Measurements from ENCODE around the gene PIAS2. TPM values are rescaled to one million over a fixed set of nuclear protein-coding genes. Genes with fewer than 3 reads are reported as not detected.
"Not testable (repeated sequence)": the region's sequence is repeated elsewhere in the genome, so short reads cannot be mapped to it uniquely, and the experiment has no call there.

Gene PIAS2
- total RNA-seq, 2 donors from 2014 or later, result 20.7 to 33.2 TPM

- peaks cover 10% of the 10 kb centered on the region for H3K36me3 Mint-ChIP-seq (ENCODE audit: low read depth)
- no peak for ATAC-seq
- peaks cover 2% of the 10 kb centered on the region for H3K4me1 Mint-ChIP-seq
These were observed 83.4 kb downstream of the PIAS2 start for GRCh38 chr18:46833899-46834298.

GRCh38 chr18:46832849-46833248 is 84.5 kb downstream of the PIAS2 start:
- H3K36me3 Mint-ChIP-seq (ENCODE audit: low read depth), result peaks cover 10% of the 10 kb centered on the region
- no peaks in the 10 kb centered on the region for H3K27me3 Mint-ChIP-seq
- DNase-seq (no peak), ATAC-seq (no peak)
- no peaks in the 10 kb centered on the region for H3K9me3 ChIP-seq (ENCODE audit: control insufficient read depth, low read length, poor library complexity, severe bottlenecking)
- H3K4me3 Mint-ChIP-seq, result no peak overlapping the region
- no peak overlapping the region for H3K27ac Mint-ChIP-seq
- H3K4me1 Mint-ChIP-seq, result peaks cover 2% of the 10 kb centered on the region

More at GRCh38 chr18:46833899-46834298, 83.4 kb downstream of the PIAS2 start:
- Mint-ChIP-seq H3K27ac (no peak overlapping the region), H3K27me3 (no peaks in the 10 kb centered on the region), H3K4me3 (no peak overlapping the region)
- H3K9me3 ChIP-seq (ENCODE audit: control insufficient read depth, low read length, poor library complexity, severe bottlenecking), result no peaks in the 10 kb centered on the region
- DNase-seq, result no peak

GRCh38 chr18:46832422-46832821 is 84.9 kb downstream of the PIAS2 start:
- ATAC-seq; DNase-seq; H3K4me3 Mint-ChIP-seq; H3K4me1 Mint-ChIP-seq; H3K9me3 ChIP-seq (ENCODE audit: control insufficient read depth, low read length, poor library complexity, severe bottlenecking); H3K27ac Mint-ChIP-seq; H3K27me3 Mint-ChIP-seq: not testable (repeated sequence)
- peaks cover 12% of the 10 kb centered on the region for H3K36me3 Mint-ChIP-seq (ENCODE audit: low read depth)

- H3K4me1 Mint-ChIP-seq, result peaks cover 2% of the 10 kb centered on the region
- H3K27me3 Mint-ChIP-seq, result no peaks in the 10 kb centered on the region
- H3K27ac Mint-ChIP-seq, result no peak overlapping the region
- DNase-seq, result no peak
- no peaks in the 10 kb centered on the region for H3K9me3 ChIP-seq (ENCODE audit: control insufficient read depth, low read length, poor library complexity, severe bottlenecking)
- H3K36me3 Mint-ChIP-seq (ENCODE audit: low read depth), result peaks cover 12% of the 10 kb centered on the region
- H3K4me3 Mint-ChIP-seq, result no peak overlapping the region
- ATAC-seq, result no peak
These were observed 85.9 kb downstream of the PIAS2 start for GRCh38 chr18:46831434-46831833.

GRCh38 chr18:46830633-46831032 is 86.7 kb downstream of the PIAS2 start:
- Mint-ChIP-seq H3K36me3 (ENCODE audit: low read depth) (peaks cover 9% of the 10 kb centered on the region), H3K27ac (no peak overlapping the region)
- DNase-seq, result no peak

GRCh38 chr18:46829947-46830346 is 87.4 kb downstream of the PIAS2 start:
- no peak for ATAC-seq
- DNase-seq, result no peak
- Mint-ChIP-seq H3K36me3 (ENCODE audit: low read depth) (peaks cover 12% of the 10 kb centered on the region), H3K27me3 (no peaks in the 10 kb centered on the region), H3K4me1 (no peaks in the 10 kb centered on the region), H3K27ac (no peak overlapping the region), H3K4me3 (no peak overlapping the region)
- no peaks in the 10 kb centered on the region for H3K9me3 ChIP-seq (ENCODE audit: control insufficient read depth, low read length, poor library complexity, severe bottlenecking)

More at GRCh38 chr18:46830633-46831032, 86.7 kb downstream of the PIAS2 start:
- Mint-ChIP-seq H3K27me3 (no peaks in the 10 kb centered on the region), H3K4me3 (no peak overlapping the region), H3K4me1 (no peaks in the 10 kb centered on the region)
- no peak for ATAC-seq
- no peaks in the 10 kb centered on the region for H3K9me3 ChIP-seq (ENCODE audit: control insufficient read depth, low read length, poor library complexity, severe bottlenecking)

GRCh38 chr18:46829531-46829930 is 87.8 kb downstream of the PIAS2 start:
- no peak overlapping the region for H3K4me3 Mint-ChIP-seq
- ATAC-seq (no peak), DNase-seq (no peak)
- H3K36me3 Mint-ChIP-seq (ENCODE audit: low read depth), result peaks cover 12% of the 10 kb centered on the region
- no peaks in the 10 kb centered on the region for H3K9me3 ChIP-seq (ENCODE audit: control insufficient read depth, low read length, poor library complexity, severe bottlenecking)
- H3K4me1 Mint-ChIP-seq, result no peaks in the 10 kb centered on the region
- no peaks in the 10 kb centered on the region for H3K27me3 Mint-ChIP-seq
- no peak overlapping the region for H3K27ac Mint-ChIP-seq

GRCh38 chr18:46821856-46822711 is 95.2 kb downstream of the PIAS2 start:
- no peak overlapping the region for H3K4me3 Mint-ChIP-seq
- peaks cover 3% of the 10 kb centered on the region for H3K4me1 Mint-ChIP-seq
- ATAC-seq, result no peak
- no peak overlapping the region for H3K27ac Mint-ChIP-seq
- no peak for DNase-seq
- H3K27me3 Mint-ChIP-seq, result no peaks in the 10 kb centered on the region
- H3K9me3 ChIP-seq (ENCODE audit: control insufficient read depth, low read length, poor library complexity, severe bottlenecking), result no peaks in the 10 kb centered on the region
- peaks cover 16% of the 10 kb centered on the region for H3K36me3 Mint-ChIP-seq (ENCODE audit: low read depth)

- ATAC-seq (no peak), DNase-seq (no peak)
- Mint-ChIP-seq H3K27me3 (no peaks in the 10 kb centered on the region), H3K27ac (no peak overlapping the region), H3K4me1 (peaks cover 3% of the 10 kb centered on the region), H3K4me3 (no peak overlapping the region), H3K36me3 (ENCODE audit: low read depth) (peaks cover 16% of the 10 kb centered on the region)
- H3K9me3 ChIP-seq (ENCODE audit: control insufficient read depth, low read length, poor library complexity, severe bottlenecking), result no peaks in the 10 kb centered on the region
These were observed 96.4 kb downstream of the PIAS2 start for GRCh38 chr18:46820863-46821262.

- Mint-ChIP-seq H3K4me1 (no peaks in the 10 kb centered on the region), H3K27ac (no peak overlapping the region), H3K27me3 (no peaks in the 10 kb centered on the region), H3K4me3 (no peak overlapping the region), H3K36me3 (ENCODE audit: low read depth) (peaks cover 5% of the 10 kb centered on the region)
- no peaks in the 10 kb centered on the region for H3K9me3 ChIP-seq (ENCODE audit: control insufficient read depth, low read length, poor library complexity, severe bottlenecking)
- DNase-seq (no peak), ATAC-seq (no peak)
These were observed 101.6 kb downstream of the PIAS2 start for GRCh38 chr18:46815661-46816060.

GRCh38 chr18:46814399-46814798 is 102.9 kb downstream of the PIAS2 start:
- Mint-ChIP-seq H3K27ac (peak overlapping the region; percentile 47), H3K36me3 (ENCODE audit: low read depth) (peaks cover 2% of the 10 kb centered on the region), H3K4me1 (no peaks in the 10 kb centered on the region), H3K27me3 (no peaks in the 10 kb centered on the region), H3K4me3 (no peak overlapping the region)
- DNase-seq (no peak), ATAC-seq (no peak)
- H3K9me3 ChIP-seq (ENCODE audit: control insufficient read depth, low read length, poor library complexity, severe bottlenecking), result no peaks in the 10 kb centered on the region

- H3K4me3 Mint-ChIP-seq, result no peak overlapping the region
- ATAC-seq, result no peak
- no peaks in the 10 kb centered on the region for H3K9me3 ChIP-seq (ENCODE audit: control insufficient read depth, low read length, poor library complexity, severe bottlenecking)
- H3K4me1 Mint-ChIP-seq, result no peaks in the 10 kb centered on the region
- H3K27ac Mint-ChIP-seq, result no peak overlapping the region
- no peaks in the 10 kb centered on the region for H3K27me3 Mint-ChIP-seq
- DNase-seq, result no peak
- H3K36me3 Mint-ChIP-seq (ENCODE audit: low read depth), result peaks cover 2% of the 10 kb centered on the region
These were observed 105.0 kb downstream of the PIAS2 start for GRCh38 chr18:46812311-46812710.

GRCh38 chr18:46810481-46811000 is 106.8 kb downstream of the PIAS2 start:
- ATAC-seq (no peak), DNase-seq (no peak)
- no peaks in the 10 kb centered on the region for H3K9me3 ChIP-seq (ENCODE audit: control insufficient read depth, low read length, poor library complexity, severe bottlenecking)
- Mint-ChIP-seq H3K4me1 (no peaks in the 10 kb centered on the region), H3K36me3 (ENCODE audit: low read depth) (peaks cover 2% of the 10 kb centered on the region), H3K4me3 (no peak overlapping the region), H3K27ac (no peak overlapping the region), H3K27me3 (no peaks in the 10 kb centered on the region)

GRCh38 chr18:46809145-46809544 is 108.2 kb downstream of the PIAS2 start:
- no peak overlapping the region for H3K4me3 Mint-ChIP-seq
- H3K36me3 Mint-ChIP-seq (ENCODE audit: low read depth), result peaks cover 2% of the 10 kb centered on the region
- H3K4me1 Mint-ChIP-seq, result no peaks in the 10 kb centered on the region
- H3K27ac Mint-ChIP-seq, result no peak overlapping the region
- no peak for DNase-seq
- no peaks in the 10 kb centered on the region for H3K27me3 Mint-ChIP-seq
- H3K9me3 ChIP-seq (ENCODE audit: control insufficient read depth, low read length, poor library complexity, severe bottlenecking), result no peaks in the 10 kb centered on the region
- ATAC-seq, result no peak

Data from T-helper 17 cell (primary cell).